HepG2 (cell line): ENCODE data around the gene GNG7. TPM values are rescaled to one million over a fixed set of nuclear protein-coding genes. Genes with fewer than 3 reads are reported as not detected.

ENCODE experiments used
- ARNT ChIP-seq: fragments of 450-650 bp; IDR thresholded peaks from 2 replicates; pipeline ENCODE4 v1.6.1; 2017
- ATF7-NPFF ChIP-seq: sonication (generic); formaldehyde crosslinking; IDR thresholded peaks from 2 replicates; pipeline ENCODE4 v1.8.1; 2023; ENCODE audit warnings: mild to moderate bottlenecking, low read depth, missing genetic modification reagents, moderate library complexity
- CCDC6 ChIP-seq: sonication (generic); formaldehyde crosslinking; IDR thresholded peaks from 2 replicates; pipeline ENCODE4 v1.8.1; 2022; ENCODE audit warnings: mild to moderate bottlenecking, missing genetic modification reagents, moderate library complexity
- HIVEP1 ChIP-seq: sonication (generic); formaldehyde crosslinking; IDR thresholded peaks from 2 replicates; pipeline ENCODE4 v1.4.0; 2020; ENCODE audit warnings: mild to moderate bottlenecking, missing genetic modification reagents
- HNRNPL ChIP-seq: fragments of 200-400 bp; formaldehyde crosslinking; IDR thresholded peaks from 2 replicates; pipeline ENCODE4 v1.6.1; 2017; ENCODE audit warnings: mild to moderate bottlenecking, low read depth, low read length
- KLF15 ChIP-seq: sonication (generic); formaldehyde crosslinking; IDR thresholded peaks from 2 replicates; pipeline ENCODE4 v1.8.1; 2023; ENCODE audit warnings: borderline replicate concordance, mild to moderate bottlenecking, inconsistent platforms, missing genetic modification reagents, mixed read lengths
- LRRFIP1 ChIP-seq: sonication (generic); formaldehyde crosslinking; conservative IDR thresholded peaks from 2 replicates; pipeline ENCODE4 v1.4.0; 2020; ENCODE audit warnings: missing genetic modification reagents
- NFIC ChIP-seq: IDR thresholded peaks from 2 replicates; pipeline ENCODE4 v1.6.1; 2012; ENCODE audit warnings: mild to moderate bottlenecking, low read length, inconsistent platforms
- NRL ChIP-seq: sonication (generic); formaldehyde crosslinking; IDR thresholded peaks from 2 replicates; pipeline ENCODE4 v1.5.0; 2020; ENCODE audit warnings: missing genetic modification reagents, mild to moderate bottlenecking, moderate library complexity, borderline replicate concordance
- SMAD9 ChIP-seq: sonication (generic); formaldehyde crosslinking; IDR thresholded peaks from 2 replicates; pipeline ENCODE4 v1.5.1; 2020; ENCODE audit warnings: mild to moderate bottlenecking, missing genetic modification reagents
- SMARCE1 ChIP-seq: fragments of 450-650 bp; IDR thresholded peaks from 2 replicates; pipeline ENCODE4 v1.6.1; 2017; ENCODE audit warnings: borderline replicate concordance
- SNAPC5 ChIP-seq: sonication (generic); formaldehyde crosslinking; IDR thresholded peaks from 2 replicates; pipeline ENCODE4 v1.8.1; 2023; ENCODE audit warnings: mild to moderate bottlenecking, missing genetic modification reagents, borderline replicate concordance
- SSRP1 ChIP-seq: IDR thresholded peaks from 2 replicates; pipeline ENCODE4 v1.6.1; 2016; ENCODE audit warnings: control low read depth
- TBX3 ChIP-seq: fragments of 450-650 bp; IDR thresholded peaks from 2 replicates; pipeline ENCODE4 v1.6.1; 2017; ENCODE audit warnings: antibody characterized with exemption, mild to moderate bottlenecking, inconsistent platforms, borderline replicate concordance
- TGIF2 ChIP-seq: IDR thresholded peaks from 2 replicates; pipeline ENCODE4 v1.6.1; 2016; ENCODE audit warnings: control low read depth, missing compliant biosample characterization
- YY1 ChIP-seq: IDR thresholded peaks from 2 replicates; pipeline ENCODE4 v1.6.1; 2011; ENCODE audit warnings: low read length, low read depth, moderate library complexity, mild to moderate bottlenecking; ENCODE audit not compliant: insufficient read depth, insufficient replicate concordance
- ZFYVE20 ChIP-seq: sonication (generic); formaldehyde crosslinking; IDR thresholded peaks from 2 replicates; pipeline ENCODE4 v1.8.0; 2023; ENCODE audit warnings: low read depth, mild to moderate bottlenecking, moderate library complexity, missing genetic modification reagents, borderline replicate concordance
- ZNF205 ChIP-seq: IDR thresholded peaks from 2 replicates; pipeline ENCODE4 v1.6.1; 2018; ENCODE audit warnings: missing biosample characterization, missing genetic modification reagents
- ZNF354B ChIP-seq: sonication (generic); formaldehyde crosslinking; IDR thresholded peaks from 2 replicates; pipeline ENCODE4 v1.8.0; 2022; ENCODE audit warnings: mild to moderate bottlenecking, missing genetic modification reagents
- ZNF609 ChIP-seq: sonication (generic); formaldehyde crosslinking; IDR thresholded peaks from 2 replicates; pipeline ENCODE4 v1.4.0; 2020; ENCODE audit warnings: mild to moderate bottlenecking, missing genetic modification reagents, borderline replicate concordance
- ZNF746 ChIP-seq: sonication (generic); formaldehyde crosslinking; IDR thresholded peaks from 2 replicates; pipeline ENCODE4 v1.8.0; 2022; ENCODE audit warnings: mild to moderate bottlenecking, missing genetic modification reagents
- polyA plus RNA-seq, 8 experiments: library from polyadenylated mRNA; depleted of rRNA in 3 of 8; stranded (reverse) in 7 of 8; unstranded in 1 of 8; fragments of >200 nt; fragmentation: Illumina TruSeq in 4 of 8; extraction: Trizol in 4 of 8; gene quantifications; 2 replicates each; pipeline versions ENCODE4 v1.2.1 to v1.2.3, GENCODE V29; 2011 to 2016; ENCODE audit warnings: low read depth in 4 of 8, missing spikeins in 1 of 8, mixed read lengths in 1 of 8; ENCODE audit not compliant: insufficient read depth in 1 of 8
- total RNA-seq, 5 experiments: library from RNA; depleted of rRNA; stranded (reverse); fragments of >200 nt; fragmentation: Illumina TruSeq; extraction: Trizol; gene quantifications; 2 replicates each; pipeline ENCODE4 v1.2.3, GENCODE V29; 2016; ENCODE audit warnings: low read depth in 1 of 5
- TF ChIP-seq, protein P1 (sequence below): sonication (generic); formaldehyde crosslinking; IDR thresholded peaks from 2 replicates; pipeline ENCODE4 v1.8.1; 2022; ENCODE audit warnings: mild to moderate bottlenecking, missing genetic modification reagents
- TF ChIP-seq, protein P2 (sequence below): sonication (generic); formaldehyde crosslinking; IDR thresholded peaks from 2 replicates; pipeline ENCODE4 v1.5.0; 2020; ENCODE audit warnings: missing genetic modification reagents

The GNG7 gene
- total and polyA plus RNA-seq, 2 of the 13 experiments (the other 11 are each of a cell fraction or from before 2014, with no cell fraction given), result 1.4 to 3.3 TPM

DNA sequence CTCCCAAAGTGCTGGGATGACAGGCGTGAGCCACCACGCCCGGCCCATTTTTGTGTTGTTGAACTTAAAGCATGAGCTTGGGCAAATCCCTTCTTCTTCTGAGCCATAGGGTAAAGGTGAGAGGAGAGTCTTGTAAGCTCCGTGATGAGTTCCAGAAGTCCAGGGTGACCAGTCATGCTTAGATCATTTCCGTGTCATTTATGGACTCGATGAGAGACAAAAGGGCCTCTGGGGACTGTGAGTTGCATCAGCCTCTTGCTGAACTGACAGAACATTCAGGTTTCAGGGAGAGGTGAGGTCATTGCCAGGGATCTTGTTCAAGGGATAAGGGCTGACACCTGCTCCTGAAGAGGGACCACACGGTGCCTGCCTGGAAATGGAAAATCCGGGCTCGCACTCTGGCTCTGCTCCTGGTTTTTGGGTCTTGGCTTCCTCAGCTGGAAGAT, 173.0 kb downstream of the GNG7 start (continued):
- no peak for TF ChIP-seq ZNF354B
- no peak for TF ChIP-seq LRRFIP1 (CRISPR knock-in tag)
- no peak for TF ChIP-seq ZNF205 (CRISPR knock-in tag)
- TF ChIP-seq SMARCE1, result no peak
- no peak for TF ChIP-seq SNAPC5 (CRISPR knock-in tag)
- TF ChIP-seq KLF15, result no peak
- TF ChIP-seq, protein P1, sequence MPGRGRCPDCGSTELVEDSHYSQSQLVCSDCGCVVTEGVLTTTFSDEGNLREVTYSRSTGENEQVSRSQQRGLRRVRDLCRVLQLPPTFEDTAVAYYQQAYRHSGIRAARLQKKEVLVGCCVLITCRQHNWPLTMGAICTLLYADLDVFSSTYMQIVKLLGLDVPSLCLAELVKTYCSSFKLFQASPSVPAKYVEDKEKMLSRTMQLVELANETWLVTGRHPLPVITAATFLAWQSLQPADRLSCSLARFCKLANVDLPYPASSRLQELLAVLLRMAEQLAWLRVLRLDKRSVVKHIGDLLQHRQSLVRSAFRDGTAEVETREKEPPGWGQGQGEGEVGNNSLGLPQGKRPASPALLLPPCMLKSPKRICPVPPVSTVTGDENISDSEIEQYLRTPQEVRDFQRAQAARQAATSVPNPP (CRISPR knock-in tag), result no peak
- no peak for TF ChIP-seq ZNF746 (CRISPR knock-in tag)
- no peak for TF ChIP-seq ATF7-NPFF (CRISPR knock-in tag)
- no peak for TF ChIP-seq HNRNPL
- TF ChIP-seq, protein P2, sequence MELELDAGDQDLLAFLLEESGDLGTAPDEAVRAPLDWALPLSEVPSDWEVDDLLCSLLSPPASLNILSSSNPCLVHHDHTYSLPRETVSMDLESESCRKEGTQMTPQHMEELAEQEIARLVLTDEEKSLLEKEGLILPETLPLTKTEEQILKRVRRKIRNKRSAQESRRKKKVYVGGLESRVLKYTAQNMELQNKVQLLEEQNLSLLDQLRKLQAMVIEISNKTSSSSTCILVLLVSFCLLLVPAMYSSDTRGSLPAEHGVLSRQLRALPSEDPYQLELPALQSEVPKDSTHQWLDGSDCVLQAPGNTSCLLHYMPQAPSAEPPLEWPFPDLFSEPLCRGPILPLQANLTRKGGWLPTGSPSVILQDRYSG (CRISPR knock-in tag), result no peak
- TF ChIP-seq NRL (CRISPR knock-in tag), result no peak
- TF ChIP-seq SSRP1 (CRISPR knock-in tag), result no peak
- TF ChIP-seq CCDC6 (CRISPR knock-in tag), result no peak
- TF ChIP-seq YY1, result no peak
- no peak for TF ChIP-seq SMAD9
- no peak for TF ChIP-seq ZFYVE20
- TF ChIP-seq TBX3, result no peak
- no peak for TF ChIP-seq TGIF2 (CRISPR knock-in tag)
- TF ChIP-seq NFIC, result peak; percentile 46; the same call in 1 of the 2 replicates
- TF ChIP-seq ZNF609 (CRISPR knock-in tag), result no peak
- TF ChIP-seq ARNT, result no peak
- no peak for TF ChIP-seq HIVEP1 (CRISPR knock-in tag)
